B cell (primary cell): ENCODE measurements around the gene ULK4.

Experiments
- EZH2 ChIP-seq: IDR thresholded peaks from 2 replicates; pipeline ENCODE4 v1.6.1; 2012; ENCODE audit warnings: borderline replicate concordance, low read depth, mild to moderate bottlenecking, moderate library complexity, low read length; ENCODE audit not compliant: insufficient read depth, poor library complexity, severe bottlenecking
- TF ChIP-seq, protein P1 (sequence below): fragments of 200-600 bp; IDR thresholded peaks from one replicate; pipeline ENCODE4 v1.8.0; 2022; ENCODE audit warnings: antibody characterized with exemption, mild to moderate bottlenecking

DNA sequence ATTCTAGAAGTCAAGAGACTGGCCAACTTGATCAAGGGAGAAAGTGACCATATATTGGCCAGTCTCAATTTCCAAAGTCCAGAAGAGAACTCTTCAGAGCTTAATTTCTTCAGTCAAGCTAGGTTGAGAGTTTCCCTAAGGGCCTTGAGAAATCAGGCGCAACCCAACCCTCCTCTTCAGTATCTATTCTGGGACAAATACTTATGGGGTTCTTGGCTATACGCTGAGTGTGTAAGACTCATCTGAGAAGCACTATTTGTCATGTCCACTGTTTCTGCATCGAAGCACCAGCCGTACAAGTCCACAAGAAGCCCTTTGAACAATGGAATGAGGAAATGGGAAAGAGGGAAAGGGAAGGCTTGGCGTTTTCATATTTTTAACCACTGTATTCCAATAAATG, 383.1 kb downstream of the ULK4 start:
- TF ChIP-seq, protein P1, sequence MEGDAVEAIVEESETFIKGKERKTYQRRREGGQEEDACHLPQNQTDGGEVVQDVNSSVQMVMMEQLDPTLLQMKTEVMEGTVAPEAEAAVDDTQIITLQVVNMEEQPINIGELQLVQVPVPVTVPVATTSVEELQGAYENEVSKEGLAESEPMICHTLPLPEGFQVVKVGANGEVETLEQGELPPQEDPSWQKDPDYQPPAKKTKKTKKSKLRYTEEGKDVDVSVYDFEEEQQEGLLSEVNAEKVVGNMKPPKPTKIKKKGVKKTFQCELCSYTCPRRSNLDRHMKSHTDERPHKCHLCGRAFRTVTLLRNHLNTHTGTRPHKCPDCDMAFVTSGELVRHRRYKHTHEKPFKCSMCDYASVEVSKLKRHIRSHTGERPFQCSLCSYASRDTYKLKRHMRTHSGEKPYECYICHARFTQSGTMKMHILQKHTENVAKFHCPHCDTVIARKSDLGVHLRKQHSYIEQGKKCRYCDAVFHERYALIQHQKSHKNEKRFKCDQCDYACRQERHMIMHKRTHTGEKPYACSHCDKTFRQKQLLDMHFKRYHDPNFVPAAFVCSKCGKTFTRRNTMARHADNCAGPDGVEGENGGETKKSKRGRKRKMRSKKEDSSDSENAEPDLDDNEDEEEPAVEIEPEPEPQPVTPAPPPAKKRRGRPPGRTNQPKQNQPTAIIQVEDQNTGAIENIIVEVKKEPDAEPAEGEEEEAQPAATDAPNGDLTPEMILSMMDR, result no peak
- no peak for TF ChIP-seq EZH2
